Measurements from ENCODE around the gene LRTM2.

LRTM2 gene

DNA sequence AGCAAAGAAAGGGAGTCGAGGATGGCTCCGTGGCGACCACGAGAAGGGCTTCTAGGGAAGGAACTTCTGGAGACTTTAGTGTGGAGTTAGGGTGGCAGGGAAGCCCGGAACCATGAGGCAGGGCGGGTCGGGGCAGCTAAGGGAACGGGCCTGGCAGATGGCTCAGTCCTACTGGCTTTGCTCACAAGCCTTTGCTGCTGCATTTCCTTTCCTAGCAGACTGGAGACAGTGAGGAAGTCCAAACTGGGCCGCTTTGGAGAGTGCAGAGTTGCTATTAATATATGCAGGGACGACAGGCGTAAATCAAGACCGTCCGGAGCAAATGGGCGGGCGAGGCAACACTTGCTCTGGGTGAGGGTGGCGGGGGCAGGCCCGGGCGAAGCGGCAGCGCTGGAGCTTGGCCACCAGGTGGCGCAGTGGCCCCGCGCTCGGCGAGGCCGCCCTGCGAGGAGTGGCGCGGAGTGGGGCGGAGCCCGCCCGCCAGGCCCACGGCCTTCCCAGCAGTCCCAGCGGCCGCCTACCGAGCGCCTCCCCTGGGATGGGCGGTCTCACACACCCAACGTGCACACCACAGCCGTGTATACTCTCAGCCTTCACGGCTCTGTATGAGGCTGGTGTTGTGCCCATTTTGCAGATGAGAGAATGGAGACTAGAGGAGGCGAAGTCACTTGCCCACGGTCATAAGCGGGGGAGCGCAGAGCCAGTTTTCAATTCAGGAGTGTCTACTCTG lies 24.4 kb upstream of the LRTM2 start (continued):
- TF ChIP-seq ZBTB1 (tag by site-specific recombination; IDR thresholded peaks at IDR 0.05) (no peak), ZNF132 (tag by site-specific recombination; IDR thresholded peaks at IDR 0.05; ENCODE audit: borderline replicate concordance) (no peak), ZNF561 (tag by site-specific recombination; IDR thresholded peaks at IDR 0.05; ENCODE audit: borderline replicate concordance) (no peak), ZNF394 (tag by site-specific recombination; IDR thresholded peaks at IDR 0.05; ENCODE audit: borderline replicate concordance) (no peak), ZNF707 (tag by site-specific recombination; IDR thresholded peaks at IDR 0.05) (no peak), ZNF549 (tag by site-specific recombination; IDR thresholded peaks at IDR 0.05) (no peak), SP7 (tag by site-specific recombination; IDR thresholded peaks at IDR 0.05) (0 out of 2 replicates have a peak, but pooled peaks have one; percentile 33), ZNF223 (tag by site-specific recombination; IDR thresholded peaks at IDR 0.05) (no peak), ZNF37A (tag by site-specific recombination; IDR thresholded peaks at IDR 0.05) (no peak), ZNF501 (tag by site-specific recombination; IDR thresholded peaks at IDR 0.05) (no peak), SCRT1 (tag by site-specific recombination; IDR thresholded peaks at IDR 0.05; ENCODE audit: borderline replicate concordance) (no peak), ZNF677 (tag by site-specific recombination; IDR thresholded peaks at IDR 0.05) (no peak), GFI1B (tag by site-specific recombination; IDR thresholded peaks at IDR 0.05) (no peak), ZNF776 (tag by site-specific recombination; IDR thresholded peaks at IDR 0.05; ENCODE audit: borderline replicate concordance) (no peak), ZBTB8A (tag by site-specific recombination; IDR thresholded peaks at IDR 0.05) (peak; percentile 44; the same call in 1 of the 2 replicates), ZNF404 (tag by site-specific recombination; IDR thresholded peaks at IDR 0.05) (no peak), MZF1 (tag by site-specific recombination; IDR thresholded peaks at IDR 0.05; ENCODE audit: borderline replicate concordance) (no peak), ZNF548 (tag by site-specific recombination; IDR thresholded peaks at IDR 0.05) (no peak), ZNF521 (tag by site-specific recombination; IDR thresholded peaks at IDR 0.05) (no peak), ZEB2 (tag by site-specific recombination; IDR thresholded peaks at IDR 0.05) (no peak), ZNF341 (tag by site-specific recombination; IDR thresholded peaks at IDR 0.05; ENCODE audit: low read depth) (no peak), ZNF23 (tag by site-specific recombination; IDR thresholded peaks at IDR 0.05; ENCODE audit: borderline replicate concordance) (no peak)
- TF ChIP-seq, protein P1, sequence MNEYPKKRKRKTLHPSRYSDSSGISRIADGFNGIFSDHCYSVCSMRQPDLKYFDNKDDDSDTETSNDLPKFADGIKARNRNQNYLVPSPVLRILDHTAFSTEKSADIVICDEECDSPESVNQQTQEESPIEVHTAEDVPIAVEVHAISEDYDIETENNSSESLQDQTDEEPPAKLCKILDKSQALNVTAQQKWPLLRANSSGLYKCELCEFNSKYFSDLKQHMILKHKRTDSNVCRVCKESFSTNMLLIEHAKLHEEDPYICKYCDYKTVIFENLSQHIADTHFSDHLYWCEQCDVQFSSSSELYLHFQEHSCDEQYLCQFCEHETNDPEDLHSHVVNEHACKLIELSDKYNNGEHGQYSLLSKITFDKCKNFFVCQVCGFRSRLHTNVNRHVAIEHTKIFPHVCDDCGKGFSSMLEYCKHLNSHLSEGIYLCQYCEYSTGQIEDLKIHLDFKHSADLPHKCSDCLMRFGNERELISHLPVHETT (tag by site-specific recombination; IDR thresholded peaks at IDR 0.05), result no peak
- TF ChIP-seq, protein P2, sequence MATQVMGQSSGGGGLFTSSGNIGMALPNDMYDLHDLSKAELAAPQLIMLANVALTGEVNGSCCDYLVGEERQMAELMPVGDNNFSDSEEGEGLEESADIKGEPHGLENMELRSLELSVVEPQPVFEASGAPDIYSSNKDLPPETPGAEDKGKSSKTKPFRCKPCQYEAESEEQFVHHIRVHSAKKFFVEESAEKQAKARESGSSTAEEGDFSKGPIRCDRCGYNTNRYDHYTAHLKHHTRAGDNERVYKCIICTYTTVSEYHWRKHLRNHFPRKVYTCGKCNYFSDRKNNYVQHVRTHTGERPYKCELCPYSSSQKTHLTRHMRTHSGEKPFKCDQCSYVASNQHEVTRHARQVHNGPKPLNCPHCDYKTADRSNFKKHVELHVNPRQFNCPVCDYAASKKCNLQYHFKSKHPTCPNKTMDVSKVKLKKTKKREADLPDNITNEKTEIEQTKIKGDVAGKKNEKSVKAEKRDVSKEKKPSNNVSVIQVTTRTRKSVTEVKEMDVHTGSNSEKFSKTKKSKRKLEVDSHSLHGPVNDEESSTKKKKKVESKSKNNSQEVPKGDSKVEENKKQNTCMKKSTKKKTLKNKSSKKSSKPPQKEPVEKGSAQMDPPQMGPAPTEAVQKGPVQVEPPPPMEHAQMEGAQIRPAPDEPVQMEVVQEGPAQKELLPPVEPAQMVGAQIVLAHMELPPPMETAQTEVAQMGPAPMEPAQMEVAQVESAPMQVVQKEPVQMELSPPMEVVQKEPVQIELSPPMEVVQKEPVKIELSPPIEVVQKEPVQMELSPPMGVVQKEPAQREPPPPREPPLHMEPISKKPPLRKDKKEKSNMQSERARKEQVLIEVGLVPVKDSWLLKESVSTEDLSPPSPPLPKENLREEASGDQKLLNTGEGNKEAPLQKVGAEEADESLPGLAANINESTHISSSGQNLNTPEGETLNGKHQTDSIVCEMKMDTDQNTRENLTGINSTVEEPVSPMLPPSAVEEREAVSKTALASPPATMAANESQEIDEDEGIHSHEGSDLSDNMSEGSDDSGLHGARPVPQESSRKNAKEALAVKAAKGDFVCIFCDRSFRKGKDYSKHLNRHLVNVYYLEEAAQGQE (tag by site-specific recombination; IDR thresholded peaks at IDR 0.05), result no peak
- TF ChIP-seq, protein P3, sequence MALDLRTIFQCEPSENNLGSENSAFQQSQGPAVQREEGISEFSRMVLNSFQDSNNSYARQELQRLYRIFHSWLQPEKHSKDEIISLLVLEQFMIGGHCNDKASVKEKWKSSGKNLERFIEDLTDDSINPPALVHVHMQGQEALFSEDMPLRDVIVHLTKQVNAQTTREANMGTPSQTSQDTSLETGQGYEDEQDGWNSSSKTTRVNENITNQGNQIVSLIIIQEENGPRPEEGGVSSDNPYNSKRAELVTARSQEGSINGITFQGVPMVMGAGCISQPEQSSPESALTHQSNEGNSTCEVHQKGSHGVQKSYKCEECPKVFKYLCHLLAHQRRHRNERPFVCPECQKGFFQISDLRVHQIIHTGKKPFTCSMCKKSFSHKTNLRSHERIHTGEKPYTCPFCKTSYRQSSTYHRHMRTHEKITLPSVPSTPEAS (tag by site-specific recombination; IDR thresholded peaks at IDR 0.05), result no peak
- TF ChIP-seq, protein P4, sequence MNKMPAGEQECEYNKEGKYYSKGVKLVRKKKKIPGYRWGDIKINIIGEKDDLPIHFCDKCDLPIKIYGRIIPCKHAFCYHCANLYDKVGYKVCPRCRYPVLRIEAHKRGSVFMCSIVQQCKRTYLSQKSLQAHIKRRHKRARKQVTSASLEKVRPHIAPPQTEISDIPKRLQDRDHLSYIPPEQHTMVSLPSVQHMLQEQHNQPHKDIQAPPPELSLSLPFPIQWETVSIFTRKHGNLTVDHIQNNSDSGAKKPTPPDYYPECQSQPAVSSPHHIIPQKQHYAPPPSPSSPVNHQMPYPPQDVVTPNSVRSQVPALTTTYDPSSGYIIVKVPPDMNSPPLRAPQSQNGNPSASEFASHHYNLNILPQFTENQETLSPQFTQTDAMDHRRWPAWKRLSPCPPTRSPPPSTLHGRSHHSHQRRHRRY (tag by site-specific recombination; IDR thresholded peaks at IDR 0.05), result no peak
- TF ChIP-seq, protein P5, sequence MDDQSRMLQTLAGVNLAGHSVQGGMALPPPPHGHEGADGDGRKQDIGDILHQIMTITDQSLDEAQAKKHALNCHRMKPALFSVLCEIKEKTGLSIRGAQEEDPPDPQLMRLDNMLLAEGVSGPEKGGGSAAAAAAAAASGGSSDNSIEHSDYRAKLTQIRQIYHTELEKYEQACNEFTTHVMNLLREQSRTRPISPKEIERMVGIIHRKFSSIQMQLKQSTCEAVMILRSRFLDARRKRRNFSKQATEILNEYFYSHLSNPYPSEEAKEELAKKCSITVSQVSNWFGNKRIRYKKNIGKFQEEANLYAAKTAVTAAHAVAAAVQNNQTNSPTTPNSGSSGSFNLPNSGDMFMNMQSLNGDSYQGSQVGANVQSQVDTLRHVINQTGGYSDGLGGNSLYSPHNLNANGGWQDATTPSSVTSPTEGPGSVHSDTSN (CRISPR knock-in tag; IDR thresholded peaks at IDR 0.05), result 0 out of 2 replicates have a peak, but pooled peaks have one; percentile 48
- TF ChIP-seq, protein P6, sequence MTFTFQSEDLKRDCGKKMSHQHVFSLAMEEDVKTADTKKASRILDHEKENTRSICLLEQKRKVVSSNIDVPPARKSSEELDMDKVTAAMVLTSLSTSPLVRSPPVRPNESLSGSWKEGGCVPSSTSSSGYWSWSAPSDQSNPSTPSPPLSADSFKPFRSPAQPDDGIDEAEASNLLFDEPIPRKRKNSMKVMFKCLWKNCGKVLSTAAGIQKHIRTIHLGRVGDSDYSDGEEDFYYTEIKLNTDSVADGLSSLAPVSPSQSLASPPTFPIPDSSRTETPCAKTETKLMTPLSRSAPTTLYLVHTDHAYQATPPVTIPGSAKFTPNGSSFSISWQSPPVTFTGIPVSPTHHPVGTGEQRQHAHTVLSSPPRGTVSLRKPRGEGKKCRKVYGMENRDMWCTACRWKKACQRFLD (tag by site-specific recombination; IDR thresholded peaks at IDR 0.05), result no peak
- TF ChIP-seq, protein P7, sequence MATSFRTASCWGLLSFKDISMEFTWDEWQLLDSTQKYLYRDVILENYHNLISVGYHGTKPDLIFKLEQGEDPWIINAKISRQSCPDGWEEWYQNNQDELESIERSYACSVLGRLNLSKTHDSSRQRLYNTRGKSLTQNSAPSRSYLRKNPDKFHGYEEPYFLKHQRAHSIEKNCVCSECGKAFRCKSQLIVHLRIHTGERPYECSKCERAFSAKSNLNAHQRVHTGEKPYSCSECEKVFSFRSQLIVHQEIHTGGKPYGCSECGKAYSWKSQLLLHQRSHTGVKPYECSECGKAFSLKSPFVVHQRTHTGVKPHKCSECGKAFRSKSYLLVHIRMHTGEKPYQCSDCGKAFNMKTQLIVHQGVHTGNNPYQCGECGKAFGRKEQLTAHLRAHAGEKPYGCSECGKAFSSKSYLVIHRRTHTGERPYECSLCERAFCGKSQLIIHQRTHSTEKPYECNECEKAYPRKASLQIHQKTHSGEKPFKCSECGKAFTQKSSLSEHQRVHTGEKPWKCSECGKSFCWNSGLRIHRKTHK (tag by site-specific recombination; IDR thresholded peaks at IDR 0.05), result no peak
